ENCODE measurements around the gene TAS2R41.
"Not testable (repeated sequence)": the region's sequence is repeated elsewhere in the genome, so short reads cannot be mapped to it uniquely, and the experiment has no call there.

The TAS2R41 gene

DNA sequence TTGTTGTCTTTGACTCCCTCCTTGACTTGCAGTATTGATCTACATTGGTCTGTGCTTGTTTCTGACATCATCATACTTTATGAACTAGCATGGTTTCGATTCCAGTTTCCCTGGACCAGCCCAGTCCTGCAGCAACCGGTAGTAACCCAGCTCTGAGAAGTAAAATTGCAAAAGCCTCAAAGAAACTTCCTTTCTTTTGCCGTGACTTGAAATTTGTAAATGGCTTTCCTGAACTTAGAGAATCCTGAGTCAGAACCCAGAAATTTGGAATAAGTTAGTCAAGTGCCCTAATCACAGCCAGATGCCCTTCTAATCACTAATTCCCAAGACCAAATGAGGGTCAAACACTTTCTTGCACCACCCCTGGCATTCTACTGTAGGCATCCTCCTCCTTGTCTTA, 19.4 kb upstream of the TAS2R41 start:
- no peak for DNase-seq

DNA sequence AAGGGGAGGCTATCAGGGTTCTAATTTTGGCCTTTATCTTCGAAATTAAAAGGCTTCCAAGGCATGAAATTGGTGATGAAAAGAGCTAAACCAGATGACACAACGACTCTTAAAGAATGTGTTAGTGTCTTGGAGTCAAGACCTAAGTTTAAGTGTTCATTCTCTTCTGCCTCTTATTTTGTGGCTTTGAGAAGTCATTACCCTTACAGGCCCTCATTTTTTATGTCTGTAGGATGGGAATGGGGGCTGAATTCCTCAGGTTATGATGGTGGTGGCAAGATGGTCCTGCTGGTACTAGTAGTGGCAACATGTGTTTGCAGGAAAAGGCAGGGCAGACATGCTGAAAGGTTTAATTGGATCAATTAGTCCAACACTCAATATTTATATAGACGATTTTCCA, 19.0 kb upstream of the TAS2R41 start:
- no peak for DNase-seq

DNA sequence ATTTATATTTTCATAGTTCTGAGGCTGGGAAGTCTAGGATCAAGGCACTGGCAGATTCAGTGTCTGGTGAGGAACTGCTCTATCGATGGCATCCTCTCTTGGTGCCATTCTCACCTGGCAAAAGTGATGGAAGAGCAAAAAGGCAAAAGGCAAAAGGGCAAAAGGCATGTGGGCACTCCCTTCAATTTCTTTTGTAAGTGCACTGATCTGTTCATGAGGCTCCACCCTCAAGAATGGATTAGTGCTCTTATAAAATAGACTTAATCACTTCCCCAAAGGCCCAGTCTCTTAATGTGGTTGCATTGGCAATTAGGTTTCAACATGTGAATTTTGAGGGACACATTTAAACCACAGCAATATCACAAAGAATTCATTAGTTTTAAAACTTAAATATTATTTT, 18.3 kb upstream of the TAS2R41 start:
- DNase-seq, result no peak

DNA sequence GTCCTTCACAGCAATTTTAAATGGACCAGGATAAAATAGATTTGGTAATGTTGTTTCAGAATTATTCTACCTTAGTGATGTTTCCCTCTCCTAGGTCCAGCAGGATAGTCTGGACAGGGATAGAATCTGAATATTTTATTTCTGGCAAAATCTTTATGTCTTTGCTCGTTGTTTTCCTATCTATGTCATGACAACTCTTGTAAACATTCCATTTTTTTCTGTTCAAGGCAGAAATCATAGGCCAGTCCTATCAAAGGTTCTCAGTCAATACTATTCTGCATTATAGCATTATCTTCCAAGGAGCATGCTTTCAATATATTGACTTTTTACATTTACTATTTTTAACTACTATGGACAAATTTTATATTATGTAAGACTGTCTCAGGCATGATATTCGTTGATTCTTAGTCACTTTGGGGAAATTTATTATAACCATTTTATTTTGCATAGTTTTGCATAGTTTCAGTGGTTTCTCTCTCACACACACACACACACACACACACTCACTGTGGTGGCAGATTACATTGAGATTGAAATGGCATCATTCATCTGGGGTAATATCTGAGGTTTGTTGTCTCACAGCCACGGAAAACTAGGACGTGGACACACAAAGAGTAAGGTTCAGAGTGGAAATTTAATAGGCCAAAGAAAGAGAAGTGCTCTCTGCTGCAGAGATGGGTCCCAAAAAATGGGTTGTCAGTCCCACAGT, 17.2 kb upstream of the TAS2R41 start:
- no peak for DNase-seq

DNA sequence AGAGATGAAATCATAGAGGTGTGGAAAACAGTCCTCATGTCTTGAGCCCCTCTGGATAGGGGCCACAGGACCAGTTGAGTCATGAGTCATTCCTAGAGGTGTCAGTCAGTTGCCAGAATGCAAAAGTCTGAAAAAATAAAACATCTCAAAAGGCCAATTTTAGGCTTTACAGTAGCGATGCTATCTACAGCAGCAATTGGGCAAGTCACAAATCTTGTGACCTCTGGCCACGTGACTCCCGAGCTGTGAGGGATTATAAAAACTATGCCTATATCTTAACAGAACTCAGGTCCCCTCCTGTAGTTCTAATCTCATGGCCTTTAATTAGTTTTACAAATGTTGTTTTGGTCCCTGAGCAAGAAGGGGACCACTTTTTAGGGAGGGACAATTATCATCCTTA, 15.6 kb upstream of the TAS2R41 start:
- no peak for DNase-seq

DNA sequence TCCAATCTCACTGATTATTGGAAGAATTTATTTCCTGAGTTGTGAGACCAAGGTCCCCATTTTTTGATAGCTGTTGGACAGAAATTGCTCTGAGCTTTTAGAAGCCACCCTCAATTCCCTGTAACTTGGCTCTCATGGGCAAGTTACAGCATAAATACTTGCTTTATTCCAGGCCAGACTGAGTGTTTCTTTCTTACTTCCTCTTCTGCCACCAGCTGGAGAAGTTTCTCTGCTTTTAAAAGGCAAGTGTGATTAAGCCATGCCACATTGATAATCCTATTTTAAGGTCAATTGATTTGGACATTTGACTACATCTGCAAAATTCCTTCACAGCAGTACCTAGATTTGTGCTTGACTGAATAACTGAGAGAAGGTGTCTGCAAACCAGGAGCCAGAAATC, 14.1 kb upstream of the TAS2R41 start:
- no peak for DNase-seq

DNA sequence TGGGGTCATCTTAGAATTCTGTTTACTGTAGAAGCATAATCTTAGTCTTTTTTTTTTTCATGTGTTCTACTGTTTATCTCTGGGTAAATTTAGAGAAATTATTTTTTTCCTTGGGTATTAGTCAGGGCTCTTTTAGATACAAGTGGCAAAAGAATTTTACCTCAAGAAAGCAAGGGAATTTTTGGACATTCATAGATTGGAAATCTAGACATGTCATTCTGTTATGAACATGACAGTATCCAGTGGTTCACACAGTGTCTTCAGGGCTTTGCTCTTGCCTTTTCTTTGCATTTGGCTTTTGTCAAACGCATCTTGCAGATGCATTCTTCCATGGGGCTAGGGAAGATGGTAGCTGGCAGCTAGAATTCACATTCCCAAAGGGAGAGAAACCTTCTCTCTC, 13.7 kb upstream of the TAS2R41 start:
- DNase-seq, result no peak

DNA sequence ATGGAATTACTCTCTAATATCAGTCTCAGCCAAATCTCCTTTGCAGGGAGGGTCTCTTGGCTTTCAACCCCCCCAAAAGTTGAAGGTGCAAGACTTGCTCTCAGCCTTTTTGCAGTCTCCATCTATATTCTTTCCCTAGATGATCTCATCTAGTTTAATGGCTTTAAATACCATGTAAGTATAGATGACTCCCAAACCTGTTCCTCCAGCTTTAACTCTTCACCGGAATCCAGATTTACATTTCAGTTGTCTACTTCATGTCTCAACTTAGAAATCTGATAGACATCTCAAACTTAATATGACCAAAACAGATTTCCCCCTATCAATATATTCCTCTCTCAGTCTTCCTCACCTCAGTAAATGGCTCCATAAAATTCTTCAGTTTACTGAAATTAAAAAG, 9.9 kb upstream of the TAS2R41 start:
- no peak for DNase-seq

DNA sequence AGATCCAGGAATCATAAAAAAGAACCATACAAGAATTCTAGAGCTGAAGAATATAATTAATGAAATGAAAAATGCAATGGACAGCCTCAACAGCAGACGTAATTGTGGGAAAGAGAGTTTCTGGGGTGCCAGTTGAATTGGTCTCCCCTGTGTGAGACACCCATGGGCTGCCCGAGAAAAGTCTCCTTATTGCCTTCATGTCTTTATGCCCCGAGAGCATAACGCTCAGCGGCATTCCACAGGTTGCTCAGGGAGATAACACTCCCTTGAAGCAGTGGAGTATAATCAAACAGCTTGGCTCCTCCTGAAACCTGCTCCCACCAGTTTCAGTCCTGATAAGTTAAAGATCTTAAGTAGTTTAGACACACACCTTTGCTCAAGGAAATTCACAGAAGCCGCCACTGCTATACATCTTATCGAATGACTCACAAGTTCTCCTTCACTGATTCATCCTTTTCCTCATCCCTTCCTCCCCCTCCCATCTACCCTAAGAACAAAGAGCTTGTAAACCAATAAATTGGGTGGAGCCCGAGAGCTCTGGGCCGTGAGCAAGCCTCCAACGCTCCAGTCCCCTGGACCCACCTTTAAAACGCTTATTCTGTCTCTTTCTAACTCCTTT, 5.5 kb upstream of the TAS2R41 start:
- DNase-seq, result not testable (repeated sequence)

DNA sequence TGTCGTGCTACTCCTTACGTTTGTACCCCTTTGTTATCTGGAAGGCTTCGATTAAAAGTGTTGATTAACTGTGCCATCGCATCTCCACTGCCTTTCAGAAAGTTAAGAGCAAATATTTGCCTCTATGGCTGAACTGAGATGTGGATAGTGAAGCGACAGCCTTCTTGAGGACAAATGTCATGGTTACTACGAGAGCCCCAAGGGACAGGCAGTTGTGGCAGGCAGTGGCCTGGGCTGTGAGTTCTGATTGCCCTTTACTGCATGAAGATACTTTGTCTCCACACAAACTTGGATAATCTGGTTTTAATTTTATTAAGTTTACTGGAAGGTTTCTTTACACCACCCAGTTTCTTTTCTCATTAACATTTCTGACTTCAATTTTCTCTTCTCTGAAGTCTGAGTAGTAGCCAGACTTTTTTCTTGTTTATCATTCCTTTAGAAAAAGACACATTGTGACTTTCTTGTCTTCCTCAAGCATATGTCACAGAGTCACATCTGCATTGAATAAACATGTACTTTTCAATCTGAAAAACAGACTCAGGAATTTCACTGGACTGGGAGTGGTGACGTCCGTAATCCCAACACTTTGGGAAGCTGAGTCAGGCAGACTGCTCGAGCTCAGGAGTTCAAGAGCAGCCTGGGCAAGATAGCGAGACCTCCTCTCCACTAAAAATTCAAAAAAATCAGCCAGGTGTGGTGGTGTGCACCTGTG, 1.5 kb downstream of the TAS2R41 start:
- DNase-seq, result no peak

DNA sequence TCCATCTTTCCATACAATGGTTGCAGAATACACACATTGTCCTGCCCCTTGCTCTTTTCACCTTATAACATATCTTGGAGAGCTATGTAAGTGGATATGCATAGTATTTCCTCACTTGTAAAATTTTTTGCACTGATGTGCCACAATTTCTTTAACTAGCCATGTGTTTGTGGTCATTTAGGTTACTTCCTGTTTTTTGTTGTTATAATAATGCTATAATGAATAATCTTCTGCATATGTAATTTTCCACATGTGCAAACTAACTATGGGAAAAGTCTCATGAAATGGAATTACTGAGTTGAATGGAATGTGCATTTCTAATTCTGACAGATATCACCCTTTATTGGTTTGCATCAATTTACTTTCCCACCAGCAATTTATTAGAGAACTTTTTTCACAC, 2.8 kb downstream of the TAS2R41 start:
- no peak for DNase-seq

DNA sequence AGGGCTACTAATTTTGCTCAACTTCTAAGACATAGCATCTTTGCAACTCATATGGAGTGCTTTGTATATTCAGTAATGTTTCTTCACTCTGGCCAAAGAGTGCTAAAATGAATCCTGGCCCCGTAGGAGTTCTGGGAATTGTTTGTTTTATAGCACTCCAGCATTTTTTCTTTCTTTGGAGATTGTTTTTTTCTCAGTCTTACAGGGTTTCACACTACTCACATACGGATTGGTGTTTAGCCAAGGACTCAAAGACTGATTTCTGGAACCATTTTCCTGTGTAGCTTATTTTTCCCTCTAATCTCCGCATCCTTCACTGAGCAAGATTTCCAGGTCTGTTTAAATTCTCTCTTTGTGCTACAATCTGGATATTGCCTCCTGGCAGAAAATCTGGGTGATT, 6.4 kb downstream of the TAS2R41 start:
- DNase-seq, result no peak

DNA sequence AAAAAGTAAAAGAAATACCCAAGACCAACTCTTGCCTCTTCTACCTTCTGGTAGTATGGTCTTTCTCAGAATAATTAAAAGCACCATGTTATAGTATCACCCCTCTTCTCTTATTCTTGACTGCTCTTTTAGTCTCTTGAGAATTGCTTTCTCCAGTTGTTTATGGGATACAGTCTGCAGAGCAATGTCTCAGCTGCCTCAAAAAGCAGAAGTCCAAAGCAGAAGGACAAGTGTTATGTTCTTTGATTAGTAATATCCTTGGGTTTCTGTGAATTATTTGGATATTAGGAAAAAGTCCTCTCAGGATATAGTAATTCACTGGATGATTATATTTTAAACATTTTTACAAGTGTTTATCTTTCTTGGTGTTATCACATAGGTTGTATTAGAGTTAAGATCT, 7.4 kb downstream of the TAS2R41 start:
- DNase-seq, result no peak

DNA sequence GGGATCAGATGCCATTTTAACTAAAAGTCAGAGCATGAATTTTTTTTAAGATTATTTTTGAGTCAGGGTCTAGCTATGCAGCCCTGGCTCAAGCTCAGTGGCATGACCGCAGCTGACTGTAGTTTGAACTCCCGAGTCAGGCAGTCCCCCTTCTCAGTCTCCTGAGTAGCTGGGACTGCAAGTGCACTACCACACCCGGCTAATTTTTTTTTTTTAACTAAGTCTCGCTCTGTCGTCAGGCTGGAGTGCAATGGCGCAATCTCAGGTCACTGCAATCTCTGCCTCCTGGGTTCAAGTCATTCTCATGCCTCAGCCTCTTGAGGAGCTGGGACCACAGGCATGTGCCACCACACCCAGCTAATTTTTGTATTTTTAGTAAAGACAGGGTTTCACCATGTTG, 7.8 kb downstream of the TAS2R41 start:
- DNase-seq, result no peak

DNA sequence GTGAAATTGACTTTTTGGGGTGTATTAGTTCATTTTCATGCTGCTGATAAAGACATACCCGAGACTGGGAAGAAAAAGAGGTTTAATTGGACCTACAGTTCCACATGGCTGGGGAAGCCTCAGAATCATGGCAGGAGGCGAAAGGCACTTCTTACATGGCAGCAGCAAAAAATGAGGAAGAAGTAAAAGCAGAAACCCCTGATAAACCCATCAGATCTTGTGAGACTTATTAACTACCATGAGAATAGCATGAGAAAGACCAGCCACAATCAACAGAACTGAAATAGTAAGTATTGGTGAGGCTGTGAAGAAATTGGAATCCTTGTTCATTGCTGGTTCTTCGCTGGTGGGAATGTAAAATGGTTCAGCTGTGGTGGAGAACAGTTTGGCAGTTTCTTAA, 8.6 kb downstream of the TAS2R41 start:
- DNase-seq, result not testable (repeated sequence)

DNA sequence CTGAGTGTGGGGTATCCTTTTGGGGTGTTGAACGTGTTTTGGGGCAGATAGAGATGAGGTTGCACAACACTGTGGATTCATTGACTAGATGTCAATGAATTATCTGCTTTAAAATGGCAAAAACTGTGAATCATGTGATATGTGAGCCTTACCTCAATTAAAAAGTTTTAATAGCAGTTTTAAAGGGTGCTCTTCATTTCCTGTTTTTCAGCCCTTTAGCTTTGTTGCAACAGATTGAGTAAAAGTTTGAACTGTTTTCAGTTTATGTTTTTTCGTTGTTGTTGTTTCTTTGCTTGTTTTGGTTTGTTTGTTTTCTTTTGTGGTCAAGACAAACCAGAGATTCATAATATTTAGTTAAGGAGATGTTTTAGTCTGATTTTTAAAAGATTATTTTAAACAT, 9.4 kb downstream of the TAS2R41 start:
- DNase-seq, result no peak

DNA sequence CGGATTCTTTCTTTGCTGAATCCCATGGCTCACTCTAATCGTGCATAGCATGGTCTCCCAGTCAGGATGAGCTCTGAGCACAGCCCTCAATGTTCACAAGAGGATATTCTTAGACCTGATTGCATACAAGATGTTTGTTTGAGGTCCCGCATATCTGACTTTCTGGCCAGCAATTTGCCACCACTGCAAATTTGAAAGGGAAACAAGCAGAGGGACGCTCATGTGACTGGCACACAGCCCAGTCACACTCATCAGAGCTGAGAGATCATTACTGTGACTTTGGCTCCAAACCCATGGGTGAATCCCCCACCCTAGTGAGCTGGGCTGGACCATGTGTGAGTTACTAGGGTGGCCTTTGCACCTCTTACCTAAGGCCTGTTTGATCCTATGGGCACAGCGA, 9.9 kb downstream of the TAS2R41 start:
- DNase-seq, result no peak

DNA sequence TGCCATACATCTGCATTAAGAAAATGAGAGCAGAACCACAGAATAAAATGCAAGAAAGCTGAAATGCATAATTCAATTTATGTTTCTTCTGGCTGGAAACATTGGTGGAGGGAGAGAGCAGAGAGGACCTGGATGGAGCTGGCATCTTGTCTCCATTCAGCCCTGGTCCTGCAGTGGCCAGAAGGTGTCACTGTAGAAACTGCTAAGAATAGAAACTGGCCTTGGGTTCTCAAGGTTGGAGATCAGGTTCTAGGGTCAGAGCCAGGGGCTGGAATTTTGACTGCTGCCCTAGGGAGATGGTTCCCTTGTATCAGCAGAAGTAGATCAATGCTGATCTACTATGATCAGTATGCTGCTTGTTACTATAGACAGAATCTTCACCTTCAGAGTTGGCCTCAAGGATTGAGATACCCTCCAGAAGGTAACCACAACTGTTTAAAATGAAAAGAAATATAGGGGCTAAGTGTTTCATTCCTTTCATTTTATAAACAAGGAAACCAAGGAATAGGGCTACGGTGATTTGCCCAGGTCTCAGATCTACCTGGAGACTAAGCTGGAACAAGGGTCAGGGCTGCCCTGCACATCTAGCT, 13.1 kb downstream of the TAS2R41 start:
- DNase-seq, result no peak

DNA sequence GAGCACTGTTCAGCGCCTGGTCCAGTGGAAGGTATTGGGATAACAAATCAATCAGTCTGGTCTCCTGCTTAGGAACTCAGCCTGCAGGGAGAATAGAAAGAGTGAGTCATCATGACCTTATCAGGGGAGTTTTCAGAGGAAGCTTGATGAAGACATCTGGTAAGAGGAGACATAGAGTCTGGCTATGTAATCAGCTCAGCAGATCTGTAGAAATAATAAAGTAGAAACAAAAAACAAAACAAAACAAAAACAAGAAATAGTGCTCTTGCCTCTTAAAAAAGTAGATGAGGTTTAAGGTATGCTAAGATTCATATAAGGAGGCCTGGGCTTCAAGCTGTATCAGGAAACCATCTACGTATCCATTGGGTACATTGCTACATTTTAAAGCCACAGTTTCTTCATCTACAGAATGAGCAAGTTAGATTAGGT, 14.4 kb downstream of the TAS2R41 start:
- no peak for DNase-seq

DNA sequence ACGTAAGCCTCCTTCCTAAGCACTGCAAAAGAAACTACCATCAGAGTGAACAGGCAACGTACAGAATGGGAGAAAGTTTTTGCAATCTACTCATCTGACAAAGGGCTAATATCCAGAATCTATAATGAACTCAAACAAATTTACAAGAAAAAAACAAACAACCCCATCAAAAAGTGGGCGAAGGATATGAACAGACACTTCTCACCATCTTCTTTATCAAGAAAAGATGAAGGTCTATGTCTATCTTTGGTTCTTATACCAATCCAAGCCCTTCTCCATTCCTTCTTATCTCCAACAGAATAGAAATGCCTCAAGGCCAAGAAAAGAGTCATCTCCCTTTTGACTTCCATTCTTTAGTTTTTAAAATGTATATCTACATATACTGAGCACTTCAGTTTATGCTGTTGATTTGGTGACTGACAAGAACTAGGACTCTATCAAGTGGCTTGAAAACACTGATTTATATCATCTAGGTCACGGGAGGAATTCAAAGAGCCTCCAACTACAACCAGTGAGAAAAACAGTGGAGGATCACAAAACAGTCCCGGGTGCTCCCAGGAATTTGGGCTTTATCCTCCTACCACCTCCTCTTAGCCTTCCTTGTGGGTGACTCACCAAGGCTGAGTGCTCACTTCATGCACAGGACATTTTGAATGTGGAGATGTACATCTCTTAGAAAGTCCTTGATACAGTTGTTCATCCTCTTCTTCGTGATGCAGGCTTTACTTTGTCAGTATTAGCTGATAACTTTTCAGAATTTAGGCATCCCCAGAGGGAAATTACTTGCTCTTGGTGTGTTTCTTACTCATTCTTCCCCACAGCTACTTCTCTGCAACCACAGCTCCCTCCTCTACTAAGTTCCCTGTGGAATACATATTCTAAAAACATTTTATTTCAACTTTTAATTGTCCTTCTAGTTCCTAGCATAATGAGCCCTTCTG, 15.4 kb downstream of the TAS2R41 start:
- DNase-seq, result no peak

DNA sequence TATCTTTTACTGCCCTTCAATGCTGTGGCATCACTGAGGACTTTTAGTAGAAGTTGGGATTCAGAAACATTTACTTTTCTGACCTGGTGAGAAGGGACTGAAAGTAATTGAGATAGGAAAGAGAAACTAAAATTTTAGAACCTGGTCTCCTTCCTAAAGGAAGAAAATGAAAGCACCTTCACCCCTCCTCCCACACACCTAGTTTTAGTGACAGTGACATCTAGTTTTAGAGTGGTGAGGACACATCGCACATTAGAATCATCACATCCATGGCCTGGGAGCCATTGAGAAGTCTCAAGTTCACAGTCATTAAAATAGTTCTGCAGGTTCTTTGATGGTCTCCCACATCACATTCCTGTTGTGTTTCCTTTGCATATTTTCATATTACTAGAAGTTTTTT, 16.1 kb downstream of the TAS2R41 start:
- no peak for DNase-seq

DNA sequence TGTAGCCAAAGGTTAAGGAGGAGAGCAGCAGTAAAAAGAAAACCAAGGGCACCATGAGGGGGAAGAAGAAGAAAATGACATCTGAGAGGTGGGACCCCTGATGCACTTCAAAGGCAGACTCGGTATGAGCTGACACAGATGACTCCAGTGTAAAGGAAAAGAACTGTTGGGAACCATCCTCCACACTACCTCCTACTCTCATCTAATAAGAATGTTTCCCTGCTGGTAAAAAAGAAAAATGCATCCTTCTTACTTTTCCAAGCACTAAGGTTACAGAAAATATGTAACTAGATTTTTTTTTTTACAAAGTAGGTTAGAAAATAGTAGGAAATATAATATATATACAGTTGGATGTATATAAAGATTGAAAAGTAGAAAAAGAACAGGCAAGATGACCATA, 16.9 kb downstream of the TAS2R41 start:
- no peak for DNase-seq

DNA sequence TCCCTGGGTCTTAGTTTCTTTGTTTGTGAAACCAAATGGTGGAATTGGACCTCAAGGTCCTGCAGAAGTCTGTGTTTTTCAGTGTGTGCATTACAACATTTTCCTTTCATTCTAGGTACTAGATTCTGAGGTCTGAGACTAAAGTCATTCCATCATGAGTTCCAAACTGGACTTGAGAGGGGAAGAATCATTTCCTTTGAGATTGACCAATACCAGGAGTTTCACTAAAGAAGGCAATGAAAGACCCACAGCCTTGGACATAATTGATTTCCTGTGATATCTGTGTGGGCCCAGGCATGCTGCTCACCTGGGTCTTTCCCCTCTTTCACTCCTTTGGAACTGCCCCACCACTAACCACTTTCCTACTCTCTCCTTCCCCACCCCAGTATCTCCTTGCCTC, 18.2 kb downstream of the TAS2R41 start:
- no peak for DNase-seq
